ENCODE measurements around the gene BCL6B. TPM values are rescaled to one million over a fixed set of nuclear protein-coding genes. Genes with fewer than 3 reads are reported as not detected.

BCL6B gene
- total RNA-seq, 1 experiment from 2014 or later, result 0.18 TPM

GRCh38 chr17:7010523-7010922, 12.3 kb upstream of the BCL6B start:
- TF ChIP-seq CTCF (IDR thresholded peaks at IDR 0.05) (no peak), TCF7L2 (IDR thresholded peaks at IDR 0.05; ENCODE audit: low read depth, low read length) (no peak), SIN3A (IDR thresholded peaks at IDR 0.05; ENCODE audit: borderline replicate concordance, insufficient read depth, low read depth, low read length) (no peak), POLR2AphosphoS5 (IDR thresholded peaks at IDR 0.05; ENCODE audit: low read depth, low read length) (no peak)
- TF ChIP-seq, protein P1, sequence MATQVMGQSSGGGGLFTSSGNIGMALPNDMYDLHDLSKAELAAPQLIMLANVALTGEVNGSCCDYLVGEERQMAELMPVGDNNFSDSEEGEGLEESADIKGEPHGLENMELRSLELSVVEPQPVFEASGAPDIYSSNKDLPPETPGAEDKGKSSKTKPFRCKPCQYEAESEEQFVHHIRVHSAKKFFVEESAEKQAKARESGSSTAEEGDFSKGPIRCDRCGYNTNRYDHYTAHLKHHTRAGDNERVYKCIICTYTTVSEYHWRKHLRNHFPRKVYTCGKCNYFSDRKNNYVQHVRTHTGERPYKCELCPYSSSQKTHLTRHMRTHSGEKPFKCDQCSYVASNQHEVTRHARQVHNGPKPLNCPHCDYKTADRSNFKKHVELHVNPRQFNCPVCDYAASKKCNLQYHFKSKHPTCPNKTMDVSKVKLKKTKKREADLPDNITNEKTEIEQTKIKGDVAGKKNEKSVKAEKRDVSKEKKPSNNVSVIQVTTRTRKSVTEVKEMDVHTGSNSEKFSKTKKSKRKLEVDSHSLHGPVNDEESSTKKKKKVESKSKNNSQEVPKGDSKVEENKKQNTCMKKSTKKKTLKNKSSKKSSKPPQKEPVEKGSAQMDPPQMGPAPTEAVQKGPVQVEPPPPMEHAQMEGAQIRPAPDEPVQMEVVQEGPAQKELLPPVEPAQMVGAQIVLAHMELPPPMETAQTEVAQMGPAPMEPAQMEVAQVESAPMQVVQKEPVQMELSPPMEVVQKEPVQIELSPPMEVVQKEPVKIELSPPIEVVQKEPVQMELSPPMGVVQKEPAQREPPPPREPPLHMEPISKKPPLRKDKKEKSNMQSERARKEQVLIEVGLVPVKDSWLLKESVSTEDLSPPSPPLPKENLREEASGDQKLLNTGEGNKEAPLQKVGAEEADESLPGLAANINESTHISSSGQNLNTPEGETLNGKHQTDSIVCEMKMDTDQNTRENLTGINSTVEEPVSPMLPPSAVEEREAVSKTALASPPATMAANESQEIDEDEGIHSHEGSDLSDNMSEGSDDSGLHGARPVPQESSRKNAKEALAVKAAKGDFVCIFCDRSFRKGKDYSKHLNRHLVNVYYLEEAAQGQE (IDR thresholded peaks at IDR 0.05; ENCODE audit: insufficient read depth in 1 of 2, low read depth in 2 of 2, low read length in 1 of 2), result no peak
- ChIA-PET POLR2A (no interaction called here), CTCF (no interaction called here)
- Histone ChIP-seq H3K27ac (ENCODE audit: low read length) (no peak overlapping the region), H3K36me3 (ENCODE audit: control insufficient read depth, insufficient read depth, low read length) (peaks cover 18% of the 10 kb centered on the region; the same call in 1 of the 2 replicates), H3K9me3 (ENCODE audit: control insufficient read depth, insufficient read depth, low read depth, low read length) (no peaks in the 10 kb centered on the region), H3K4me3 (ENCODE audit: low read depth in 2 of 2, low read length in 2 of 2) (peak overlapping the region; percentile 98 to 99), H3K27me3 (ENCODE audit: control insufficient read depth, insufficient read depth, low read length) (no peaks in the 10 kb centered on the region), H3K4me1 (ENCODE audit: control insufficient read depth, insufficient read depth, low read length) (peaks cover 8% of the 10 kb centered on the region)
- in situ Hi-C loops (cut with HindIII; ENCODE audit: low pct_unique_long_range_greater_than_20kb, low sequenced_read_pairs) (no loop called here), intact Hi-C loops (cut with micrococcal nuclease; ENCODE audit: unreplicated experiment) (no loop called here)
- no TSS peak for BruUV-seq (replicated peaks)
- DNase-seq (ENCODE audit: low read depth, low spot score) (no peak), ATAC-seq (no peak)

DNA sequence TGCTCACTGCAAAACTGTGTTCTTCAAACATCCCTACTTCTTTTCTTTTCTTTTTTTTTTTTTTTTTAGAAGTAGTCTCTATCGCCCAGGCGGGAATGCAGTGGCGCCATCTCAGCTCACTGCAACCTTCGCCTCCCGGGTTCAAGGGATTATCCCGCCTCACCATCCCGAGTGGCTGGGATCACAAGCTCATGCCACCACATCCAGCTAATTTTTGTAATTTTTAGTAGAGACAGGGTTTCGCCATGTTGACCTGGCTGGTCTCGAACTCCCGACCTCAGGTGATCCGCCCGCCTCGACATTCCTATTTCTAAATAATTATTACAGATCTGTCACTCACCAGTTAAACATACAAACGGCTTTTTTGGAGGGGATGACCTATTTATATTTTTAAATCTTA, 11.4 kb upstream of the BCL6B start:
- BruUV-seq (replicated peaks), result no TSS peak
- H3K4me1 ChIP-seq (ENCODE audit: control insufficient read depth, insufficient read depth, low read length), result peaks cover 9% of the 10 kb centered on the region
- peak overlapping the region; percentile 98 to 99 for H3K4me3 ChIP-seq (ENCODE audit: low read depth in 2 of 2, low read length in 2 of 2)
- no peaks in the 10 kb centered on the region for H3K9me3 ChIP-seq (ENCODE audit: control insufficient read depth, insufficient read depth, low read depth, low read length)
- TF ChIP-seq SIN3A (IDR thresholded peaks at IDR 0.05; ENCODE audit: borderline replicate concordance, insufficient read depth, low read depth, low read length) (no peak), POLR2AphosphoS5 (IDR thresholded peaks at IDR 0.05; ENCODE audit: low read depth, low read length) (no peak), CTCF (IDR thresholded peaks at IDR 0.05) (no peak), TCF7L2 (IDR thresholded peaks at IDR 0.05; ENCODE audit: low read depth, low read length) (no peak)
- TF ChIP-seq, protein P1 (IDR thresholded peaks at IDR 0.05; ENCODE audit: insufficient read depth in 1 of 2, low read depth in 2 of 2, low read length in 1 of 2), result no peak
- peak overlapping the region; percentile 95 for H3K27ac ChIP-seq (ENCODE audit: low read length)
- ATAC-seq (no peak), DNase-seq (ENCODE audit: low read depth, low spot score) (no peak)
- intact Hi-C loops (cut with micrococcal nuclease; ENCODE audit: unreplicated experiment) (no loop called here), in situ Hi-C loops (cut with HindIII; ENCODE audit: low pct_unique_long_range_greater_than_20kb, low sequenced_read_pairs) (no loop called here)
- ChIA-PET POLR2A (no interaction called here), CTCF (no interaction called here)
- peaks cover 18% of the 10 kb centered on the region; the same call in 1 of the 2 replicates for H3K36me3 ChIP-seq (ENCODE audit: control insufficient read depth, insufficient read depth, low read length)
- H3K27me3 ChIP-seq (ENCODE audit: control insufficient read depth, insufficient read depth, low read length), result no peaks in the 10 kb centered on the region

All from Panc1 (cell line).